Brain microvascular endothelial cell (primary cell): Measurements from ENCODE around the gene LIPC.

Source experiments
- DNase-seq: peaks from one replicate; pipeline ENCODE4 v3.0.0-alpha.2; 2020
- H3K27ac ChIP-seq: fragments of 250-450 bp; sonication (Bioruptor Pico); 2 replicates; pipeline ENCODE4 v1.5.1; 2020; ENCODE audit warnings: mild to moderate bottlenecking, moderate library complexity
- H3K27me3 ChIP-seq: fragments of 250-450 bp; sonication (Bioruptor Pico); replicated peaks from 2 replicates; pipeline ENCODE4 v1.5.1; 2020; ENCODE audit warnings: mild to moderate bottlenecking
- H3K36me3 ChIP-seq: fragments of 250-450 bp; sonication (Bioruptor Pico); replicated peaks from 2 replicates; pipeline ENCODE4 v1.5.1; 2020; ENCODE audit warnings: mild to moderate bottlenecking
- H3K4me3 ChIP-seq: 2 replicates; pipeline ENCODE4 v1.5.1; 2011; ENCODE audit warnings: low read depth, mild to moderate bottlenecking, control low read depth, low read length, moderate library complexity
- CTCF ChIP-seq: IDR thresholded peaks from 2 replicates; pipeline ENCODE4 v1.5.1; 2011; ENCODE audit warnings: low read depth, mild to moderate bottlenecking, moderate library complexity, low read length, control low read depth, inconsistent platforms; ENCODE audit errors: missing control alignments
- in situ Hi-C: cut with HindIII; loops from 2 replicates; pipeline ENCODE4 v1.10.0; 2017; ENCODE audit warnings: low sequenced_read_pairs, low pct_ligation_motif_present

LIPC gene

GRCh38 chr15:58541410-58542087 is 109.8 kb downstream of the LIPC start:
- H3K36me3 ChIP-seq: no peaks in the 10 kb centered on the region
- H3K4me3 ChIP-seq: no peak overlapping the region
- DNase-seq: no peak
- TF ChIP-seq CTCF: no peak
- no peak overlapping the region for H3K27ac ChIP-seq
- in situ Hi-C loops: no loop called here
- no peaks in the 10 kb centered on the region for H3K27me3 ChIP-seq

DNA sequence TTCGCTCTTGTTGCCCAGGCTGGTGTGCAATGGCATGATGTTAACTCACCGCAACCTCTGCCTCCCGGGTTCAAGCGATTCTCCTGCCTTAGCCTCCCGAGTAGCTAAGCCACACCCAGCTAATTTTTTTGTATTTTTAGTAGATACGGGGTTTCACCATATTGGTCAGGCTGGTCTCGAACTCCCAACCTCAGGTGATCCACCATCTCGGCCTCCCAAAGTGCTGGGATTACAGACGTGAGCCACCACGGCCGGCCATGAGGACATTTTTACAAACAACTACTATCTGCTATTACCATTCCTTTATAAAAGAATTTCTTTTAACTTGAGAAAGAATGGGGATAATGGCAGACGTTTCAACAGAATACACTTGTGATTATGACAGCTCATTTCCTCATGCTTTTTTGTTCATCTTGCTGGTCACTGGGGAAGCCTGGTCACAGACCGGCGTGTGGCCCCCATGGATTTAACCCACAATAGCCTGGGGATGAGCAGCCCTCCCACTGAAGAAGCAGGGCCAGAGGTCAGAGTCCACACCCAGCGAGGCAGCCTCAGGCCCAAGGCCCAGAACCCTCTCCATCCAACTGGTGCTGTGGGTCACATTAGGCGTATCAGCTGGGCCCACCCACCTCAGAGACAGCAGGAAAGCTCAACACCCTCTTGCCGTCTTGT is 112.0 kb downstream of the LIPC start:
- Histone ChIP-seq H3K27ac (no peak overlapping the region), H3K27me3 (no peaks in the 10 kb centered on the region), H3K4me3 (no peak overlapping the region), H3K36me3 (no peaks in the 10 kb centered on the region)
- in situ Hi-C loops: no loop called here
- TF ChIP-seq CTCF: no peak
- DNase-seq: no peak

- peak overlapping the region; percentile 28 for H3K27ac ChIP-seq
- in situ Hi-C loops: no loop called here
Observed at GRCh38 chr15:58544756-58545155, 113.0 kb downstream of the LIPC start.

DNA sequence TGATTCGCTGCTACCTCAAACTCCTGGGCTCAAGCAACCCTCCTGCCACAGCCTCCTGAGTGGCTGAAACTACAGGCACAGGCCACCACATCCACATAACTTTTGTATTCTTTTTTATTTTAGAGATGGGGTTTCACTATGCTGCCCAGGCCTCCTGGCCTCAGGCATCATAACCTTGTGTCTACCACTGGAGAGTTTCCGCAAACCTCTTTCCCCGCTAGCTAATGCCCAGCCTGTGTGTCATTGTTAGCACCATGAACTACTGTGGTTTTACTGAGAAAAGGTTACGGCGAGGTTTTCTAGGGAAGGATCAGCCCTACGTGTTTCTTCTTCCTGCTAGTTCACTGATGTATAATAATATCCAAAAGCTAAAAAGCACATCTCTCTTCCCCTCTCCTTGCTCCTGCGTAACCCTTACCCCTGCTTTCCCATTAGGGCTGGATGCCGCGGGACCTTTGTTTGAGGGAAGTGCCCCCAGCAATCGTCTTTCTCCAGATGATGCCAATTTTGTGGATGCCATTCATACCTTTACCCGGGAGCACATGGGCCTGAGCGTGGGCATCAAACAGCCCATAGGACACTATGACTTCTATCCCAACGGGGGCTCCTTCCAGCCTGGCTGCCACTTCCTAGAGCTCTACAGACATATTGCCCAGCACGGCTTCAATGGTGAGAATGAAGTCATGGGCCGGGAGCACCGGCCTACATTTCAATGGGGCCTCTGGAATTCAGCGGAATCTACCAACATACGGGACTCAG is 113.7 kb downstream of the LIPC start:
- H3K27me3 ChIP-seq: no peaks in the 10 kb centered on the region
- in situ Hi-C loops: no loop called here
- no peaks in the 10 kb centered on the region for H3K36me3 ChIP-seq
- no peak for TF ChIP-seq CTCF
- H3K27ac ChIP-seq: peak overlapping the region; percentile 48
- no peak overlapping the region for H3K4me3 ChIP-seq
- DNase-seq: peak; percentile 78

More at GRCh38 chr15:58544756-58545155, 113.0 kb downstream of the LIPC start:
- no peak for TF ChIP-seq CTCF
- DNase-seq: no peak
- H3K4me3 ChIP-seq: no peak overlapping the region
- H3K27me3 ChIP-seq: no peaks in the 10 kb centered on the region
- H3K36me3 ChIP-seq: no peaks in the 10 kb centered on the region

DNA sequence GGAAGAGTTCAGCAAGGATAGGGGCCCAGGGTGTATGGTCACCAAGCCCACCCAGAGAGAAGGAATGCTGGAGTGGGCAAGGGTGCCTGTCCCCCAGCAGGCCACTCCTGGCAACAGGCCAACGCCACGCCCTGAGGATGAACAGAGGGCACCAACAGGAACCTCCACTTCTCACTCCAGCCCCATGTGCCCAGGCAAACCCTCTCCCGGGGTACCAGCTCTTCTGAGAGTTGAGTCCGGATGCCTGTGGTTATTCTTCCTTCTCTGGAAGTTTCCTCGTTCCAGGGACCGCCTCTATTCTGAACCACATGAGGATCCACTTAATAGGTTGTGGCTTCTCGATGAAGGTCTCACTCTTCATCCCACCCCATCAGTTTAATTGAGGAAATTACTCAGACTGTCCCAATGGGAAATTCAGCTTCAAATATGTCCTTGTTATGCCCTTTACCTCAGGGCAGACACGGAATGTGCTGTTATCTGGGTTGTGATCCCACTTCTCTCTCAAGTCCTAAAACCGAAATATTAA is 114.3 kb downstream of the LIPC start:
- Histone ChIP-seq H3K4me3 (no peak overlapping the region), H3K27me3 (no peaks in the 10 kb centered on the region), H3K36me3 (no peaks in the 10 kb centered on the region), H3K27ac (peak overlapping the region; percentile 48)
- in situ Hi-C loops: no loop called here
- TF ChIP-seq CTCF: no peak
- no peak for DNase-seq
